Omental fat pad (tissue), 4 donors: Measurements from ENCODE around the gene ATOSB. TPM values are rescaled to one million over a fixed set of nuclear protein-coding genes. Genes with fewer than 3 reads are reported as not detected.

Experiments used
- ATAC-seq: fragments of 150-250 bp; one replicate; pipeline ENCODE4 v1.9.1; 2016; ENCODE audit warnings: mild to moderate bottlenecking, moderate library complexity; ENCODE audit not compliant: low FRiP score
- DNase-seq: peaks from one replicate; pipeline ENCODE4 v3.0.0-alpha.2; 2019; ENCODE audit warnings: low spot score
- total RNA-seq, 4 donors: library from RNA; depleted of rRNA; stranded (reverse); fragments of >200 nt; gene quantifications; one replicate each; pipeline ENCODE4 v1.1.0, GENCODE V29; 2016
- TF ChIP-seq, protein P1 (sequence below), 3 donors: fragments of 450-650 bp; IDR thresholded peaks; one replicate each; pipeline ENCODE4 v1.5.1; 2016 to 2017; ENCODE audit warnings: antibody characterized with exemption in 3 of 3, mild to moderate bottlenecking in 3 of 3, moderate library complexity in 2 of 3

The ATOSB gene, protein sequence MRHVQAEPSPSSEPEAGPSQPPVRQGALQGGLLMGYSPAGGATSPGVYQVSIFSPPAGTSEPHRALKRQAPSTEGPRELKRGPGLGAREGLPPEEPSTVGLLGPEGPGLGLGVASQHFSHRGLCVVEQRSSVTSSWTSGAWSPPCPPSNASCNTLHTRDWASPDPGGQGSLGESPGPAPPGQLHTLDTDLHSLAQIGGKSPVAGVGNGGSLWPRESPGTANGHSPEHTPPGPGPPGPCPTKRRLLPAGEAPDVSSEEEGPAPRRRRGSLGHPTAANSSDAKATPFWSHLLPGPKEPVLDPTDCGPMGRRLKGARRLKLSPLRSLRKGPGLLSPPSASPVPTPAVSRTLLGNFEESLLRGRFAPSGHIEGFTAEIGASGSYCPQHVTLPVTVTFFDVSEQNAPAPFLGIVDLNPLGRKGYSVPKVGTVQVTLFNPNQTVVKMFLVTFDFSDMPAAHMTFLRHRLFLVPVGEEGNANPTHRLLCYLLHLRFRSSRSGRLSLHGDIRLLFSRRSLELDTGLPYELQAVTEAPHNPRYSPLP
- 10 to 100 TPM; 14.9 to 22.9 (median 20.5) TPM for total RNA-seq

DNA sequence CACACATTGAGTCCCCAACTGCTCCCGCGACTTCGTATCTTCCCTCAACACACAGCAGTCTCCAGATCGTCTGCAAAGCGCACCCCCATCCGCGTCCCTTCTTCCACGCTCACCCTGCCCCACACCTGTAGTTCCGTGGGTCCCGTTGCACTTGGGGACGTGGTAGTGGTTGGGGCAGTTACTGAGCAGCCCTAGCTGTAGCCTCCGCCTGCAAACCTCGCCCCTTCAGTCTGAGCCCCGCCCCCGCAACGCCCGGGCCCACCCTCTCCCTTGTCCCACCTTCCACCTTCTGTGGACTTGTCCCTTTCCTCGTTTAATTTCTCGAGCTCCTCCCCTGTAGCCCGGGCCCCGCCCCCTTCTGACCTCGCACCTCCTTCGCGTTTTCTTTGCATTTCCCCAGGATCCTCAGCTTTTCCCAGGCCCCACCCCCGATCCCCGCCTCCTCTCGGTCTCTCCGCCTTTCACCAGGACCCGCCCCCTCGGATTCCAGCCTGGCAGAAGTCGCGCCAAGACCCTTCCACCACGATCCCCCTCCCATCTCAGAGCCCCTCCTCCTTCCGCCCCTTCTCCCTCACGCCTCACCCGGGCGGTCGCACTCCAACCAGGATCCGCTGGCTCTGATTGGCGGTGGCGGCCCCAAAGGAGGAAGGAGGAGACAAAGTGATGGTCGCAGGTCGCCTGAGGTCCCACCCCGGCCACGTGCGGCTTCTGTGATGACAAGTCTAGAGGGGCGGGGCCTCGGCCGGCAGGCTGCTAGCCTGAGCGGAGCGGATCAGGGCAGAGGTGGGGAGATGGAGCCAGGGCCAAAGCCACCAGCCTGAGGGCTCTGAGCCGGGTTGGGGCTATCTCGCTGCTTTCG, at the start of gene ATOSB:
TSS of gene ATOSB (minus strand) at position 183 of the 859 bp plus-strand sequence. CDS start 7,588 bp downstream, outside the sequence.
- TF ChIP-seq, protein P1, sequence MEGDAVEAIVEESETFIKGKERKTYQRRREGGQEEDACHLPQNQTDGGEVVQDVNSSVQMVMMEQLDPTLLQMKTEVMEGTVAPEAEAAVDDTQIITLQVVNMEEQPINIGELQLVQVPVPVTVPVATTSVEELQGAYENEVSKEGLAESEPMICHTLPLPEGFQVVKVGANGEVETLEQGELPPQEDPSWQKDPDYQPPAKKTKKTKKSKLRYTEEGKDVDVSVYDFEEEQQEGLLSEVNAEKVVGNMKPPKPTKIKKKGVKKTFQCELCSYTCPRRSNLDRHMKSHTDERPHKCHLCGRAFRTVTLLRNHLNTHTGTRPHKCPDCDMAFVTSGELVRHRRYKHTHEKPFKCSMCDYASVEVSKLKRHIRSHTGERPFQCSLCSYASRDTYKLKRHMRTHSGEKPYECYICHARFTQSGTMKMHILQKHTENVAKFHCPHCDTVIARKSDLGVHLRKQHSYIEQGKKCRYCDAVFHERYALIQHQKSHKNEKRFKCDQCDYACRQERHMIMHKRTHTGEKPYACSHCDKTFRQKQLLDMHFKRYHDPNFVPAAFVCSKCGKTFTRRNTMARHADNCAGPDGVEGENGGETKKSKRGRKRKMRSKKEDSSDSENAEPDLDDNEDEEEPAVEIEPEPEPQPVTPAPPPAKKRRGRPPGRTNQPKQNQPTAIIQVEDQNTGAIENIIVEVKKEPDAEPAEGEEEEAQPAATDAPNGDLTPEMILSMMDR (IDR thresholded peaks at IDR 0.05): no peak
- DNase-seq: peak; percentile 92

DNA sequence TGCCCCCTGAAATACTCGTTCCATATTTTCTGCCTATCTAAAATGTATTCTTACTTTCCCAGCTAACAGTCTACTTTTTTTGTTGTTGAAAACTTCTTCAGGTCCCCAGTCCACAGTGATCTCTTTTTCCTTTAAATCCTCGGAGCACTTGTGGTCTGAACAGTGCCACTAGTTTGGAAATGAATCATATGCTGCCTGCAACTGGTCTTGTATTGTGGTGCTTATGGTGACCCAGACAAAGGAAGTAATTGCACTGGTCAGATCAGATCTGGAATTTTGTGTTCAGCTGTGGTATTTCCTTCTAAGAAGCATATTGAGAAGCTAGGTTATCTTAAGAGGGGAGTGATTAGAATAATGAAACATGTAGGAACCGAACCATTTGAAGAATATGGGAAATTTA, 49.0 kb upstream of the ATOSB start:
- TF ChIP-seq, protein P1 (IDR thresholded peaks at IDR 0.05): no peak
- DNase-seq (no peak), ATAC-seq (no peak)

More for the DNA sequence above, at the start of gene ATOSB:
- ATAC-seq: peak; percentile 64

DNA sequence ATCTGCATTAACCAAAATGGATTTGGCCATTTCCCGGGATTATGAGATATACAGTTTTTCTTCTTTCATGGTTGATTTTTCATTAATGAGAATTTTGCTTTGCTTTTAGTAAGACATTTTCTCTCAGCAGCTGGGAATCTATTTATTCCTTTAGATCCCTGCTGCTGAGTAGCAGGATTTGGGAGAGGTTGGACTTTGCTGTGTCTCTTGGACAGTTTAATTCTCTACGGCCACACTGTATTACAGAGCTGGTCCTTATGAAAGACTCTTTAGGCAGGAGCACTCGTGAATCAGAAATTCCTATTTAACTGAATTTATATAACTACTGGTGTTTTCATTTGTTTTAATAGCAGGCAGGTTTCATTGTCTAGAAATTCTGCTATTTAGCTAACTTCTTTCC, 47.8 kb upstream of the ATOSB start:
- DNase-seq: no peak
- no peak for ATAC-seq
- TF ChIP-seq, protein P1 (IDR thresholded peaks at IDR 0.05): no peak

DNA sequence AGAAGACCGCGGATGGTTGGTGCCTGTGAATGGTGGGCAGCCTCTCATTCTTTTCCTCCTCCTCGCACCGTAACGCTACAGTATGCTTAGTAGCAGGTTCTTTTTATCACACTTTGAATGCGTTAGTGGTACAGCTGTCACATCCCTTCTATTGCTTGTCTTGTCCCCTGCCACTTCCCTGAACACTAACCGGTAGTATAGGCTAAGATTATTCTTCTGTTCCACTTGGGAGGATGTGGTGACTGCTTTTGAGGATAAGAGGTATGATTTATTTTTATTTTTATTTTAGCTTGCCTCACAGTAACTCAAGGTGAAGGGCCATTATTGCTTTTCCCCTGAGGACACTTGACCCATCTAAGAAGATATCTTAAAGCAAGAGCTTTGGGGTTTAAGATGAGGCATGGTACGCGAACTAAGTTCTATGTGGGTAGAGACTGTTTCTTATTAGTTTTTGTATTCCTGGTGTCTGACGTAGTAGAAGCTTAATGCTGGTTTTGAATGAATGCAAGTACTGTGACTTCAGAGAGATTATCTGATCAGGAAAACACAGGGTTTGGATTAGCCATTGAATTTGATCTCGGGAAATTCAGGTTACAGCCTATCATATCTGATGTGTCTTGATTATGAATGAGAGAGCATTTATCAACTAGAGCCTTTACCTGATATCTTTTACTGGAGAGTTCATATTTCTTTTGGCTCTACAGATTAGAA, 47.1 kb upstream of the ATOSB start:
- TF ChIP-seq, protein P1 (IDR thresholded peaks at IDR 0.05): no peak
- DNase-seq (no peak), ATAC-seq (no peak)

DNA sequence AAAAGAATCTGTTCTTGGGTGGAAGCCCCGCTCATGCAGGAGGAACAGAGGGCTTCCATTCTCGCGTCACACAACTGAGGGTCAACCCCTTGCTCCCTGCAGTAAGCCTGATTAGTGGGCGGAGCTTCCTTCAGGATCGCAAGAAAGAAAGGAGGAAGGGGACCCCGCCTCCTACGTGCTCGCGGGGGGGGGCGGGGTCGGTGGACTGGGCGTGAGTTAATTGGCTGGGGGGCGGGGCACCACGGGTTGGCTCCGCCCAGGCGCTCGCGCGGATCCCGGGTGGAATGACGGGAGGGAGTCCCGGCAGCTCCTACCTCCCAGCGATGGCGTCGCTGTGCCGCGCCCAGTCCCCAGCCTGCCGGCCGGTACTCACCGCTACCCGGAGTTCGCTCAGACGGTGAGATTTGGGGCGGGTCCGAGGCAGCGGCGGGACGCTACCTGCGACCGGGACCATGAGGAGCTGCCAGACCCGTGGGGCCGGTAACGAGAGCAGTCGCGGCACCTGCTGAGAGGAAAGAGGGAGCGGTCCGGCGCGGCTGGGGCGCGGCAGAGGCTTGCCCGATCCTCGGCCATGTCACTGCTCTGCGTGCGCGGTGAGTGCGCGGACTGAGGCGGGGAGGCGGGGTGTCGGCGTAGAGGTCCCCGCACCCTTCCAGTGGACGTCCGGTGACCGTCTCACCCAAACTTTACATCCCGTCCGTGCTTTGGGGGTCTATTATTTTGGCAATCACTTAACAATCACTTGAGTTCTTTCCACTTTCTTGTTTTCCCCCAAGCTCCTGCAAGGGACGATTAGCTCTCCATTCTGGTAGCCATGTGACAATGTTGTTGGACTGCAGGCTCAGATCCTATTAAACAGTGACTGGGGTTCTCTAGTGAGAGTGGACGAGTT, 46.3 kb upstream of the ATOSB start, which contains the start of gene UNC13B:
TSS of gene UNC13B (plus strand) at position 297 of the 892 bp plus-strand sequence. CDS start at position 572, 275 bp downstream.
- DNase-seq (peak; percentile 89), ATAC-seq (peak; percentile 99)
- TF ChIP-seq, protein P1 (IDR thresholded peaks at IDR 0.05): no peak
